GM12878 (cell line): Measurements from ENCODE around the gene TNFSF9. TPM values are rescaled to one million over a fixed set of nuclear protein-coding genes. Genes with fewer than 3 reads are reported as not detected.

ENCODE experiments used
- BCL3 ChIP-seq: IDR thresholded peaks from 2 replicates; pipeline ENCODE4 v1.6.1; 2011; ENCODE audit warnings: borderline replicate concordance, low read depth, mild to moderate bottlenecking, moderate library complexity, low read length; ENCODE audit not compliant: insufficient read depth, poor library complexity, severe bottlenecking
- BRCA1 ChIP-seq: IDR thresholded peaks from 2 replicates; pipeline ENCODE4 v1.6.1; 2011; ENCODE audit warnings: low read depth, low read length, improper control_type of control experiment
- CREB1 ChIP-seq: IDR thresholded peaks from 2 replicates; pipeline ENCODE4 v1.6.1; 2012; ENCODE audit warnings: low read depth, mild to moderate bottlenecking, inconsistent platforms
- EED ChIP-seq: sonication (generic); IDR thresholded peaks from 2 replicates; pipeline ENCODE4 v1.6.1; 2016; ENCODE audit warnings: antibody characterized with exemption, low read depth
- FOXM1 ChIP-seq: IDR thresholded peaks from 2 replicates; pipeline ENCODE4 v1.6.1; 2012; ENCODE audit warnings: low read depth, mild to moderate bottlenecking, inconsistent platforms, low read length, moderate library complexity
- IKZF1 ChIP-seq: fragments of 450-650 bp; conservative IDR thresholded peaks from 2 replicates; pipeline ENCODE4 v1.6.1; 2017; ENCODE audit warnings: antibody characterized with exemption, mild to moderate bottlenecking
- MEF2B ChIP-seq: fragments of 450-650 bp; IDR thresholded peaks from 2 replicates; pipeline ENCODE4 v1.6.1; 2018; ENCODE audit warnings: mild to moderate bottlenecking, moderate library complexity; ENCODE audit not compliant: partially characterized antibody, poor library complexity, severe bottlenecking
- MYC ChIP-seq: IDR thresholded peaks from 2 replicates; pipeline ENCODE4 v1.6.1; 2011; ENCODE audit warnings: mild to moderate bottlenecking, low read length, moderate library complexity, inconsistent platforms; ENCODE audit not compliant: insufficient read depth, insufficient replicate concordance, insufficient read length, severe bottlenecking
- NFXL1 ChIP-seq: fragments of 450-650 bp; IDR thresholded peaks from 2 replicates; pipeline ENCODE4 v1.6.1; 2017; ENCODE audit warnings: antibody characterized with exemption, mild to moderate bottlenecking, borderline replicate concordance
- PBX3 ChIP-seq: IDR thresholded peaks from 2 replicates; pipeline ENCODE4 v1.6.1; 2011; ENCODE audit warnings: mild to moderate bottlenecking, low read depth, low read length, moderate library complexity; ENCODE audit not compliant: insufficient replicate concordance
- TARDBP ChIP-seq: IDR thresholded peaks from 2 replicates; pipeline ENCODE4 v1.6.1; 2016; ENCODE audit warnings: borderline replicate concordance
- TCF3 ChIP-seq: IDR thresholded peaks from 2 replicates; pipeline ENCODE4 v1.6.1; 2012; ENCODE audit warnings: low read depth, mild to moderate bottlenecking, low read length, borderline replicate concordance; ENCODE audit not compliant: insufficient read depth
- ZBTB4 ChIP-seq: fragments of 450-650 bp; formaldehyde crosslinking; IDR thresholded peaks from 2 replicates; pipeline ENCODE4 v1.4.0; 2022; ENCODE audit warnings: mild to moderate bottlenecking, moderate library complexity
- ZNF24 ChIP-seq: fragments of 450-650 bp; IDR thresholded peaks from 2 replicates; pipeline ENCODE4 v1.6.1; 2017; ENCODE audit warnings: antibody characterized with exemption, mild to moderate bottlenecking
- ZNF622 ChIP-seq: fragments of 450-650 bp; IDR thresholded peaks from 2 replicates; pipeline ENCODE4 v1.6.1; 2017; ENCODE audit warnings: mild to moderate bottlenecking, inconsistent platforms
- polyA plus RNA-seq, 11 experiments: library from polyadenylated mRNA; depleted of rRNA in 4 of 11; unstranded in 6 of 11; stranded (reverse) in 5 of 11; fragments of >200 nt; fragmentation: Nextera tagmentation in 4 of 11; fragmentation: Illumina TruSeq in 1 of 11; extraction: Ambion mirVana in 4 of 11; extraction: Trizol in 1 of 11; gene quantifications; 1 replicate in 1 of 11; 2 replicates in 10 of 11; pipeline versions ENCODE4 v1.2.1 to v1.2.3, GENCODE V29; 2011 to 2016; ENCODE audit warnings: inconsistent platforms in 2 of 11, missing spikeins in 2 of 11, low read depth in 1 of 11
- total RNA-seq, 4 experiments: library from RNA; depleted of rRNA in 3 of 4; stranded (reverse); fragments of >200 nt in 3 of 4; fragmentation: Illumina TruSeq in 1 of 4; extraction: Trizol in 1 of 4; gene quantifications; 2 replicates each; pipeline versions ENCODE4 v1.2.1 to v1.2.3, GENCODE V29; 2013 to 2021
- TF ChIP-seq, protein P1 (sequence below): fragments of 450-650 bp; IDR thresholded peaks from 2 replicates; pipeline ENCODE4 v1.6.1; 2017; ENCODE audit warnings: mild to moderate bottlenecking, moderate library complexity
- TF ChIP-seq, protein P2 (sequence below): IDR thresholded peaks from 2 replicates; pipeline ENCODE4 v1.6.1; 2011; ENCODE audit warnings: low read depth, low read length, improper control_type of control experiment, borderline replicate concordance

The TNFSF9 gene
- total and polyA plus RNA-seq, 10 of the 15 experiments (the other 5 are each of a cell fraction or from before 2014, with no cell fraction given): 6.2 to 75.3 (median 22.1) TPM

DNA sequence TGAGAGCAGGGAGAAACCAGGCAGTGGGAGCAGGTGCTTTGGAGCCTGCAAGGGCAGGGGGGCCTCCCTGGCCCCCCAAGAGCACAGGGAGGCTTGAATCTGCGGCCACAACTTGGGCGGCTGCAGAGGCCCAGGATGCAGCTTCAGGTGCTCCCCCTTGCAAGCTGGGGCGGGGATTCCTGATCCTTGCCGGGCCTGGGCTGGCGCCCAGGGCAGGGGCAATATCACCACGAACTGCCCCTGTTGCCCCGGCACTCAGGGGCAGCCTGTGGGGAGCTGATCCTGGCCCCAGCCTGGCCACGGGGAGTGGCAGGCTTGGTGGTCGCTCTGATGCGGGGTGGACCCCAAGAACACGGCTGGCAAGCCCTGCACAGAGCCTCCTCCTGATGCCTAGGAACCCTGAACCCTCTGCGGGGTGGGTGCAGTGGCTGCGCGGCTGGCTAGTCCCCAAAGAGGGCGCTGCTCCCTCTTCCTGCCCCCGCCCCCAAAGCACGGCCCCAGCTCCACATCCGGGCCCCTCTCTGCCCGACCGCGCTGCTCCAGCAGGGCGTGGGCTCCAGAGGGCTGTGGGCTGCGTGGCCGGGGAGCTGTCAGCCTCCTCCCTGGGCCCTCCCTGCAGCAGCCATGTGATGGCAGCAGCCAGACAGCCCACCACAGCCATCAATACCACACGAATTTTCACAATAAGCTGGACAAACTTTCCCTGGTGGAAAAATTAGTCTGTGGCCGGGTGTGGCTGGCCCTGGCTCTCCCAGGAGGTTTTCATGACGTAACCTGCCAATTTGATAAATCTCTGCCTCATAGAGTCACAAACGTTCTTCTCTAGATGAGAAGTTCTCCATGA lies 21.0 kb downstream of the TNFSF9 start (continued):
- TF ChIP-seq ZBTB4 (CRISPR knock-in tag) (no peak), ZNF24 (no peak), PBX3 (peak; percentile 41), MEF2B (peak; percentile 68), NFXL1 (no peak), FOXM1 (peak; percentile 63; the same call in 1 of the 2 replicates), BCL3 (no peak), EED (peak; percentile 94), ZNF622 (no peak), BRCA1 (no peak), CREB1 (0 out of 2 replicates have a peak, but pooled peaks have one; percentile 15), TARDBP (0 out of 2 replicates have a peak, but pooled peaks have one; percentile 36), TCF3 (0 out of 2 replicates have a peak, but pooled peaks have one; percentile 32), IKZF1 (peak; percentile 98), MYC (no peak)
- TF ChIP-seq, protein P1, sequence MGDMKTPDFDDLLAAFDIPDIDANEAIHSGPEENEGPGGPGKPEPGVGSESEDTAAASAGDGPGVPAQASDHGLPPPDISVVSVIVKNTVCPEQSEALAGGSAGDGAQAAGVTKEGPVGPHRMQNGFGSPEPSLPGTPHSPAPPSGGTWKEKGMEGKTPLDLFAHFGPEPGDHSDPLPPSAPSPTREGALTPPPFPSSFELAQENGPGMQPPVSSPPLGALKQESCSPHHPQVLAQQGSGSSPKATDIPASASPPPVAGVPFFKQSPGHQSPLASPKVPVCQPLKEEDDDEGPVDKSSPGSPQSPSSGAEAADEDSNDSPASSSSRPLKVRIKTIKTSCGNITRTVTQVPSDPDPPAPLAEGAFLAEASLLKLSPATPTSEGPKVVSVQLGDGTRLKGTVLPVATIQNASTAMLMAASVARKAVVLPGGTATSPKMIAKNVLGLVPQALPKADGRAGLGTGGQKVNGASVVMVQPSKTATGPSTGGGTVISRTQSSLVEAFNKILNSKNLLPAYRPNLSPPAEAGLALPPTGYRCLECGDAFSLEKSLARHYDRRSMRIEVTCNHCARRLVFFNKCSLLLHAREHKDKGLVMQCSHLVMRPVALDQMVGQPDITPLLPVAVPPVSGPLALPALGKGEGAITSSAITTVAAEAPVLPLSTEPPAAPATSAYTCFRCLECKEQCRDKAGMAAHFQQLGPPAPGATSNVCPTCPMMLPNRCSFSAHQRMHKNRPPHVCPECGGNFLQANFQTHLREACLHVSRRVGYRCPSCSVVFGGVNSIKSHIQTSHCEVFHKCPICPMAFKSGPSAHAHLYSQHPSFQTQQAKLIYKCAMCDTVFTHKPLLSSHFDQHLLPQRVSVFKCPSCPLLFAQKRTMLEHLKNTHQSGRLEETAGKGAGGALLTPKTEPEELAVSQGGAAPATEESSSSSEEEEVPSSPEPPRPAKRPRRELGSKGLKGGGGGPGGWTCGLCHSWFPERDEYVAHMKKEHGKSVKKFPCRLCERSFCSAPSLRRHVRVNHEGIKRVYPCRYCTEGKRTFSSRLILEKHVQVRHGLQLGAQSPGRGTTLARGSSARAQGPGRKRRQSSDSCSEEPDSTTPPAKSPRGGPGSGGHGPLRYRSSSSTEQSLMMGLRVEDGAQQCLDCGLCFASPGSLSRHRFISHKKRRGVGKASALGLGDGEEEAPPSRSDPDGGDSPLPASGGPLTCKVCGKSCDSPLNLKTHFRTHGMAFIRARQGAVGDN: peak; percentile 77
- TF ChIP-seq, protein P2, sequence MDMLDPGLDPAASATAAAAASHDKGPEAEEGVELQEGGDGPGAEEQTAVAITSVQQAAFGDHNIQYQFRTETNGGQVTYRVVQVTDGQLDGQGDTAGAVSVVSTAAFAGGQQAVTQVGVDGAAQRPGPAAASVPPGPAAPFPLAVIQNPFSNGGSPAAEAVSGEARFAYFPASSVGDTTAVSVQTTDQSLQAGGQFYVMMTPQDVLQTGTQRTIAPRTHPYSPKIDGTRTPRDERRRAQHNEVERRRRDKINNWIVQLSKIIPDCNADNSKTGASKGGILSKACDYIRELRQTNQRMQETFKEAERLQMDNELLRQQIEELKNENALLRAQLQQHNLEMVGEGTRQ: no peak
